ENCODE measurements around the gene HMGB4. TPM values are rescaled to one million over a fixed set of nuclear protein-coding genes. Genes with fewer than 3 reads are reported as not detected.

HMGB4 gene
- total RNA-seq, 2 experiments from 2014 or later = not detected

DNA sequence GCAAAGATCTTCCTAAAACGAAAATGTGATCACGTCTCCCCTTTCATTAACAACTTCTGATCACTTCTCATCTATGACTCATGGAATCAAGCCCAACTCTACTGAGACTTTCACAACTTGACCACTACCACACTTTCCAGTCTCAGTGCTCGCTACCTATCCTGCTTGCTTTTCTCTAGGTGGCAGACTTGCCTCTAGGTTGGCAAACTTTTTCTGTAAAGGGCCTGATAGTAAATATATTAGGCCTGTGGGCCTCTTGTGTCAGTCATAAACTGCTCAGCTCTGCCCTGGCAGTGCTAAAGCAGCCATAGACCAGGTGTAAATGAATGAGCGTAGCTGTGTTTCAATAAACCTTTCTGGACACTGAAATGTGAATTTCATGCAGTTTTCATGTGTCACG, 21.5 kb upstream of the HMGB4 start:
- no peak overlapping the region for H3K27ac ChIP-seq (ENCODE audit: low read depth in 1 of 2, low read length in 2 of 2)
- ChIA-PET POLR2A (no interaction called here), CTCF (no interaction called here)
- no peaks in the 10 kb centered on the region for H3K27me3 ChIP-seq (ENCODE audit: control insufficient read depth in 1 of 2, insufficient read depth in 2 of 2, low read length in 2 of 2)
- Mint-ChIP-seq H3K27ac (no peak overlapping the region), H3K4me1 (ENCODE audit: low read depth) (no peaks in the 10 kb centered on the region), H3K9me3 (no peaks in the 10 kb centered on the region), H3K4me3 (no peak overlapping the region), H3K27me3 (peaks cover 4% of the 10 kb centered on the region), H3K36me3 (ENCODE audit: low read depth) (no peaks in the 10 kb centered on the region)
- H3K4me1 ChIP-seq (ENCODE audit: insufficient read depth, low read length) = no peaks in the 10 kb centered on the region
- no peak overlapping the region for H3K4me3 ChIP-seq (ENCODE audit: low read length)
- intact Hi-C loops (cut with DNase I, micrococcal nuclease) = no loop called here
- H3K36me3 ChIP-seq (ENCODE audit: insufficient read depth, low read length) = no peaks in the 10 kb centered on the region
- ATAC-seq (ENCODE audit: poor library complexity) = no peak
- H3K9me3 ChIP-seq (ENCODE audit: control insufficient read depth in 1 of 2, insufficient read depth in 1 of 2, low read length in 2 of 2) = no peaks in the 10 kb centered on the region
- TF ChIP-seq, protein P1, sequence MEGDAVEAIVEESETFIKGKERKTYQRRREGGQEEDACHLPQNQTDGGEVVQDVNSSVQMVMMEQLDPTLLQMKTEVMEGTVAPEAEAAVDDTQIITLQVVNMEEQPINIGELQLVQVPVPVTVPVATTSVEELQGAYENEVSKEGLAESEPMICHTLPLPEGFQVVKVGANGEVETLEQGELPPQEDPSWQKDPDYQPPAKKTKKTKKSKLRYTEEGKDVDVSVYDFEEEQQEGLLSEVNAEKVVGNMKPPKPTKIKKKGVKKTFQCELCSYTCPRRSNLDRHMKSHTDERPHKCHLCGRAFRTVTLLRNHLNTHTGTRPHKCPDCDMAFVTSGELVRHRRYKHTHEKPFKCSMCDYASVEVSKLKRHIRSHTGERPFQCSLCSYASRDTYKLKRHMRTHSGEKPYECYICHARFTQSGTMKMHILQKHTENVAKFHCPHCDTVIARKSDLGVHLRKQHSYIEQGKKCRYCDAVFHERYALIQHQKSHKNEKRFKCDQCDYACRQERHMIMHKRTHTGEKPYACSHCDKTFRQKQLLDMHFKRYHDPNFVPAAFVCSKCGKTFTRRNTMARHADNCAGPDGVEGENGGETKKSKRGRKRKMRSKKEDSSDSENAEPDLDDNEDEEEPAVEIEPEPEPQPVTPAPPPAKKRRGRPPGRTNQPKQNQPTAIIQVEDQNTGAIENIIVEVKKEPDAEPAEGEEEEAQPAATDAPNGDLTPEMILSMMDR (IDR thresholded peaks at IDR 0.05) = no peak
- DNase-seq = no peak

DNA sequence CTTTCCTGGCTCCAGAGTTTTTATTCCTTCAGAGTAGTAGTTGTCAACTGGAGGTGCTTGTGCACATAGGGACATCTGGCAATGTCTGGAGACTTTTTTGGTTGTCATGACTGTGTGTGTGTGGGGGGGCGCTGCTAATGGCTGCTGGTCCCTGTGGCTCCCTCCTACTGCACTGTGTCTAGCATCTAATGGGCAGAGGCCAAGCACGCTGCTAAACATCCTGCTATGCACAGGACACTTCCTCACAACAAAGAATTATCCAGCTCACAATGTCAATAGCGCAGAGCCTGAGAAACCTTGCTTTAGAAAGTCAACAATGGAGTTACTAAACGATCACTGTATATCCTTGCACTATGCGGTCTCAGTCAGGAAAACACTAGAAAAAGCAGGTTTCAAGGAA, 19.7 kb upstream of the HMGB4 start:
- CTCF ChIA-PET = no interaction called here
- DNase-seq = no peak
- no peaks in the 10 kb centered on the region for H3K9me3 ChIP-seq (ENCODE audit: control insufficient read depth in 1 of 2, insufficient read depth in 1 of 2, low read length in 2 of 2)
- no peaks in the 10 kb centered on the region for H3K36me3 Mint-ChIP-seq (ENCODE audit: low read depth)
- ATAC-seq (ENCODE audit: poor library complexity) = no peak
- H3K9me3 Mint-ChIP-seq = no peaks in the 10 kb centered on the region
- H3K4me3 ChIP-seq (ENCODE audit: low read length) = no peak overlapping the region
- no peak overlapping the region for H3K27ac Mint-ChIP-seq
- intact Hi-C loops (cut with DNase I, micrococcal nuclease) = no loop called here
- H3K27me3 ChIP-seq (ENCODE audit: control insufficient read depth in 1 of 2, insufficient read depth in 2 of 2, low read length in 2 of 2) = no peaks in the 10 kb centered on the region
- no peak overlapping the region for H3K4me3 Mint-ChIP-seq
- H3K36me3 ChIP-seq (ENCODE audit: insufficient read depth, low read length) = no peaks in the 10 kb centered on the region
- TF ChIP-seq, protein P1 (IDR thresholded peaks at IDR 0.05) = no peak
- no peaks in the 10 kb centered on the region for H3K4me1 Mint-ChIP-seq (ENCODE audit: low read depth)
- H3K27me3 Mint-ChIP-seq = no peaks in the 10 kb centered on the region
- no peaks in the 10 kb centered on the region for H3K4me1 ChIP-seq (ENCODE audit: insufficient read depth, low read length)
- POLR2A ChIA-PET = no interaction called here
- H3K27ac ChIP-seq (ENCODE audit: low read depth in 1 of 2, low read length in 2 of 2) = no peak overlapping the region

DNA sequence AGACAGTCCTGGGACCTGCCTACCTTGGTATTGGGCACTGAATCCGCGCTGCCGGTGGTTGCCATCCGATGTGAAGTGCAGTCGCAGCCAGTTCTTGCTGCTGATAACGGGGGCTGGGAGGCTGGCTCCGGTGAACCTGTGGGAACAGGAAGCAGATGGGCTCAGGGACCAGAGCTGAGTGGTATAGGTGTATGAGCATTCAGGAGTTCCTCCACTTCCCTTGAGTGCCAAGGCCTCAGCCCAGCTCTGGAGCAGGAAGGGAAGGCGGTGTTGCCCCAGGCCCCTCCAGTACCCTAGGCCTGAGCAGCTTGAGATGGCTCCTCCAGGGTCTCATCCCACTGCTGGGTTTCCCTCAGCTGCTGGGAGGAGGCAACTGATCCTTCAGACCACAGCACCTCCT, 17.0 kb upstream of the HMGB4 start:
- no peaks in the 10 kb centered on the region for H3K9me3 ChIP-seq (ENCODE audit: control insufficient read depth in 1 of 2, insufficient read depth in 1 of 2, low read length in 2 of 2)
- no peak for DNase-seq
- Mint-ChIP-seq H3K27me3 (peaks cover 14% of the 10 kb centered on the region), H3K36me3 (ENCODE audit: low read depth) (no peaks in the 10 kb centered on the region), H3K4me1 (ENCODE audit: low read depth) (no peaks in the 10 kb centered on the region), H3K9me3 (no peaks in the 10 kb centered on the region), H3K4me3 (no peak overlapping the region), H3K27ac (no peak overlapping the region)
- TF ChIP-seq, protein P1 (IDR thresholded peaks at IDR 0.05) = no peak
- POLR2A ChIA-PET = no interaction called here
- no peak for ATAC-seq (ENCODE audit: poor library complexity)
- no peaks in the 10 kb centered on the region for H3K36me3 ChIP-seq (ENCODE audit: insufficient read depth, low read length)
- CTCF ChIA-PET = no interaction called here
- H3K27ac ChIP-seq (ENCODE audit: low read depth in 1 of 2, low read length in 2 of 2) = no peak overlapping the region
- no peaks in the 10 kb centered on the region for H3K4me1 ChIP-seq (ENCODE audit: insufficient read depth, low read length)
- intact Hi-C loops (cut with DNase I, micrococcal nuclease) = no loop called here
- no peak overlapping the region for H3K4me3 ChIP-seq (ENCODE audit: low read length)
- H3K27me3 ChIP-seq (ENCODE audit: control insufficient read depth in 1 of 2, insufficient read depth in 2 of 2, low read length in 2 of 2) = no peaks in the 10 kb centered on the region

Data from CD4-positive, alpha-beta T cell (primary cell).